ENCODE data around the gene MTUS2. TPM values are rescaled to one million over a fixed set of nuclear protein-coding genes. Genes with fewer than 3 reads are reported as not detected.
A peak's percentile ranks its signal among the peaks of the same experiment; 100 is the strongest.

MTUS2 gene
- total and polyA plus RNA-seq, 2 experiments from 2014 or later: 0.27 to 0.38 TPM

GRCh38 chr13:29315847-29316246 lies 495.7 kb downstream of the MTUS2 start:
- DNase-seq (ENCODE audit: low spot score): no peak
- Mint-ChIP-seq H3K9me3 (no peaks in the 10 kb centered on the region; the same call in 1 of the 3 replicates), H3K27ac (no peak overlapping the region), H3K4me3 (no peak overlapping the region), H3K36me3 (ENCODE audit: low read depth) (no peaks in the 10 kb centered on the region), H3K27me3 (ENCODE audit: insufficient read depth, low read depth, poor library complexity) (peaks cover 6% of the 10 kb centered on the region), H3K4me1 (no peaks in the 10 kb centered on the region)
- no peaks in the 10 kb centered on the region for H4K20me1 ChIP-seq (replicated peaks; ENCODE audit: insufficient read depth)
- no peaks in the 10 kb centered on the region for H3F3A ChIP-seq (replicated peaks; ENCODE audit: low read depth)
- H3K27me3 ChIP-seq (ENCODE audit: insufficient read depth): no peaks in the 10 kb centered on the region
- H2AFZ ChIP-seq: 0 out of 2 replicates have a peak overlapping the region, but pooled peaks have one; percentile 70
- H3K36me3 ChIP-seq (ENCODE audit: insufficient read depth): no peaks in the 10 kb centered on the region
- no peaks in the 10 kb centered on the region for H3K9me2 ChIP-seq (ENCODE audit: insufficient read depth)
- H3K4me3 ChIP-seq: no peak overlapping the region
- no peak overlapping the region for H3K4me2 ChIP-seq
- TF ChIP-seq ZNF114 (CRISPR knock-in tag; IDR thresholded peaks at IDR 0.05): no peak
- TF ChIP-seq NANOG (IDR thresholded peaks at IDR 0.05; ENCODE audit: borderline replicate concordance): no peak
- no peak for TF ChIP-seq REST (IDR thresholded peaks at IDR 0.05; ENCODE audit: unreplicated experiment)
- no peaks in the 10 kb centered on the region for H3K79me2 ChIP-seq (replicated peaks; ENCODE audit: insufficient read depth)
- no peaks in the 10 kb centered on the region for H3K4me1 ChIP-seq (ENCODE audit: insufficient read depth)
- ATAC-seq: no peak
- no peak overlapping the region for H3K27ac ChIP-seq (ENCODE audit: low read depth)

- Histone ChIP-seq H3K79me2 (replicated peaks; ENCODE audit: insufficient read depth) (no peaks in the 10 kb centered on the region), H2AFZ (no peak overlapping the region), H3K4me3 (no peak overlapping the region), H3K36me3 (ENCODE audit: insufficient read depth) (no peaks in the 10 kb centered on the region), H3K27me3 (ENCODE audit: insufficient read depth) (no peaks in the 10 kb centered on the region), H3K4me2 (no peak overlapping the region), H3F3A (replicated peaks; ENCODE audit: low read depth) (no peaks in the 10 kb centered on the region), H3K9me2 (ENCODE audit: insufficient read depth) (no peaks in the 10 kb centered on the region), H4K20me1 (replicated peaks; ENCODE audit: insufficient read depth) (no peaks in the 10 kb centered on the region), H3K27ac (ENCODE audit: low read depth) (no peak overlapping the region), H3K4me1 (ENCODE audit: insufficient read depth) (no peaks in the 10 kb centered on the region)
- Mint-ChIP-seq H3K27me3 (ENCODE audit: insufficient read depth, low read depth, poor library complexity) (peaks cover 6% of the 10 kb centered on the region), H3K4me1 (no peaks in the 10 kb centered on the region), H3K36me3 (ENCODE audit: low read depth) (no peaks in the 10 kb centered on the region), H3K27ac (no peak overlapping the region), H3K4me3 (no peak overlapping the region), H3K9me3 (no peaks in the 10 kb centered on the region; the same call in 1 of the 3 replicates)
- no peak for ATAC-seq
- DNase-seq (ENCODE audit: low spot score): no peak
- TF ChIP-seq EZH2phosphoT487 (IDR thresholded peaks at IDR 0.05; ENCODE audit: unreplicated experiment): no peak
- no peak for TF ChIP-seq EZH2 (IDR thresholded peaks at IDR 0.05; ENCODE audit: low read depth, unreplicated experiment)
- no peak for TF ChIP-seq POLR2AphosphoS5 (IDR thresholded peaks at IDR 0.05; ENCODE audit: low read depth)
- TF ChIP-seq NANOG (IDR thresholded peaks at IDR 0.05; ENCODE audit: borderline replicate concordance): no peak
- TF ChIP-seq REST (IDR thresholded peaks at IDR 0.05; ENCODE audit: unreplicated experiment): no peak
- no peak for TF ChIP-seq CREB1 (CRISPR knock-in tag; IDR thresholded peaks at IDR 0.05; ENCODE audit: low read depth)
- TF ChIP-seq ZNF462 (CRISPR knock-in tag; IDR thresholded peaks at IDR 0.05): no peak
- no peak for TF ChIP-seq ZNF331 (CRISPR knock-in tag; IDR thresholded peaks at IDR 0.05; ENCODE audit: low read depth)
Observed at GRCh38 chr13:29317828-29318227, 497.7 kb downstream of the MTUS2 start.
